HEK293 (cell line): ENCODE results near the gene HSPA14.
A peak's percentile ranks its signal among the peaks of the same experiment; 100 is the strongest.

Source experiments
- CTCF ChIA-PET: fragments of 350-600 bp; formaldehyde crosslinking; extraction: SDS; loops from one replicate; lab custom pipeline; 2021; ENCODE audit warnings: antibody characterized with exemption; lab: Yijun Ruan, JAX
- POLR2A ChIA-PET: fragments of 300-600 bp; formaldehyde crosslinking; extraction: SDS; loops from one replicate; lab custom pipeline; 2020; ENCODE audit warnings: antibody characterized with exemption, inconsistent platforms; lab: Yijun Ruan, JAX
- H3K27ac ChIP-seq: fragments of 200-500 bp; sonication (Bioruptor generic); 2 replicates; pipeline ENCODE4 v1.5.1; 2014; ENCODE audit warnings: low read depth, low read length, control low read depth, inconsistent platforms; ENCODE audit errors: extremely low read depth
- H3K36me3 ChIP-seq, 2 experiments: fragments of 200-500 bp in 1 of 2; sonication (Bioruptor generic) in 1 of 2; 1 replicate in 1 of 2; 2 replicates in 1 of 2; pipeline ENCODE4 v1.5.1; 2014 to 2017; ENCODE audit warnings: inconsistent platforms in 2 of 2, low read length in 2 of 2; ENCODE audit not compliant: control insufficient read depth in 2 of 2, insufficient read depth in 1 of 2
- H3K4me1 ChIP-seq: fragments of 200-500 bp; sonication (Bioruptor generic); 2 replicates; pipeline ENCODE4 v1.5.1; 2014; ENCODE audit warnings: mild to moderate bottlenecking, low read length, inconsistent platforms; ENCODE audit not compliant: control insufficient read depth, insufficient read depth
- H3K4me3 ChIP-seq: 2 replicates; pipeline ENCODE4 v1.5.1; 2011; ENCODE audit warnings: low read depth, mild to moderate bottlenecking, control low read depth, low read length, moderate library complexity
- H3K9me3 ChIP-seq: fragments of 200-500 bp; sonication (Bioruptor generic); 2 replicates; pipeline ENCODE4 v1.5.1; 2014; ENCODE audit warnings: low read depth, low read length, inconsistent platforms; ENCODE audit not compliant: control insufficient read depth, insufficient read depth
- FEZF1 ChIP-seq: fragments of 450-650 bp; formaldehyde crosslinking; IDR thresholded peaks from 2 replicates; pipeline ENCODE4 v1.5.1; 2016; ENCODE audit warnings: missing biosample characterization, missing genetic modification characterization
- GFI1B ChIP-seq: fragments of 450-650 bp; formaldehyde crosslinking; IDR thresholded peaks from 2 replicates; pipeline ENCODE4 v1.5.1; 2016; ENCODE audit warnings: missing biosample characterization, missing genetic modification characterization
- GLI4 ChIP-seq: fragments of 450-650 bp; formaldehyde crosslinking; IDR thresholded peaks from 2 replicates; pipeline ENCODE4 v1.5.1; 2016; ENCODE audit warnings: missing biosample characterization, missing genetic modification characterization
- GLIS2 ChIP-seq: fragments of 450-650 bp; formaldehyde crosslinking; IDR thresholded peaks from 2 replicates; pipeline ENCODE4 v1.5.1; 2016; ENCODE audit warnings: missing biosample characterization, missing genetic modification characterization
- OSR2 ChIP-seq: fragments of 450-650 bp; formaldehyde crosslinking; IDR thresholded peaks from 2 replicates; pipeline ENCODE4 v1.5.1; 2016; ENCODE audit warnings: missing biosample characterization, missing genetic modification characterization
- PRDM1 ChIP-seq: fragments of 450-650 bp; formaldehyde crosslinking; IDR thresholded peaks from 2 replicates; pipeline ENCODE4; 2016; ENCODE audit warnings: missing biosample characterization, missing genetic modification characterization
- SALL2 ChIP-seq: fragments of 450-650 bp; formaldehyde crosslinking; IDR thresholded peaks from 2 replicates; pipeline ENCODE4 v1.5.0; 2017; ENCODE audit warnings: missing biosample characterization, mild to moderate bottlenecking, missing genetic modification characterization, borderline replicate concordance
- ZBTB17 ChIP-seq: fragments of 450-650 bp; formaldehyde crosslinking; IDR thresholded peaks from 2 replicates; pipeline ENCODE4 v1.5.1; 2016; ENCODE audit warnings: missing biosample characterization, missing genetic modification characterization
- ZBTB20 ChIP-seq: fragments of 450-650 bp; formaldehyde crosslinking; IDR thresholded peaks from 2 replicates; pipeline ENCODE4 v1.5.1; 2016; ENCODE audit warnings: missing biosample characterization, missing genetic modification characterization
- ZBTB21 ChIP-seq: fragments of 450-650 bp; formaldehyde crosslinking; IDR thresholded peaks from 2 replicates; pipeline ENCODE4 v1.5.1; 2017; ENCODE audit warnings: missing biosample characterization, missing genetic modification characterization
- ZBTB44 ChIP-seq: fragments of 450-650 bp; IDR thresholded peaks from 2 replicates; pipeline ENCODE4 v1.5.1; 2018; ENCODE audit warnings: missing biosample characterization, mild to moderate bottlenecking, missing genetic modification characterization
- ZBTB7A ChIP-seq: fragments of 450-650 bp; formaldehyde crosslinking; IDR thresholded peaks from 2 replicates; pipeline ENCODE4 v1.5.1; 2016; ENCODE audit warnings: low read depth, missing biosample characterization, missing genetic modification characterization
- ZEB2 ChIP-seq: fragments of 450-650 bp; formaldehyde crosslinking; IDR thresholded peaks from 2 replicates; pipeline ENCODE4 v1.5.1; 2016; ENCODE audit warnings: missing biosample characterization, missing genetic modification characterization
- ZNF112 ChIP-seq: fragments of 450-650 bp; formaldehyde crosslinking; IDR thresholded peaks from 2 replicates; pipeline ENCODE4 v1.5.0; 2017; ENCODE audit warnings: missing biosample characterization, missing genetic modification characterization
- ZNF335 ChIP-seq: fragments of 450-650 bp; formaldehyde crosslinking; conservative IDR thresholded peaks from 2 replicates; pipeline ENCODE4 v1.5.1; 2016; ENCODE audit warnings: missing biosample characterization, missing genetic modification characterization
- ZNF398 ChIP-seq: fragments of 450-650 bp; formaldehyde crosslinking; IDR thresholded peaks from 2 replicates; pipeline ENCODE4 v1.5.1; 2017; ENCODE audit warnings: missing biosample characterization, missing genetic modification characterization
- ZNF404 ChIP-seq: fragments of 450-650 bp; formaldehyde crosslinking; IDR thresholded peaks from 2 replicates; pipeline ENCODE4 v1.5.1; 2017; ENCODE audit warnings: missing biosample characterization, missing genetic modification characterization
- ZNF473 ChIP-seq: fragments of 450-650 bp; formaldehyde crosslinking; IDR thresholded peaks from 2 replicates; pipeline ENCODE4 v1.5.1; 2017; ENCODE audit warnings: missing biosample characterization, missing genetic modification characterization
- ZNF549 ChIP-seq: fragments of 450-650 bp; IDR thresholded peaks from 2 replicates; pipeline ENCODE4 v1.5.1; 2018; ENCODE audit warnings: missing biosample characterization, missing genetic modification characterization, mild to moderate bottlenecking, inconsistent platforms, moderate library complexity
- ZNF571 ChIP-seq: fragments of 450-650 bp; formaldehyde crosslinking; IDR thresholded peaks from 2 replicates; pipeline ENCODE4 v1.5.0; 2017; ENCODE audit warnings: missing biosample characterization, missing genetic modification characterization
- ZNF600 ChIP-seq: fragments of 450-650 bp; formaldehyde crosslinking; IDR thresholded peaks from 2 replicates; pipeline ENCODE4 v1.5.1; 2016; ENCODE audit warnings: missing biosample characterization, missing genetic modification characterization
- ZNF624 ChIP-seq: fragments of 450-650 bp; formaldehyde crosslinking; IDR thresholded peaks from 2 replicates; pipeline ENCODE4 v1.5.1; 2017; ENCODE audit warnings: missing biosample characterization, missing genetic modification characterization
- ZNF629 ChIP-seq: fragments of 450-650 bp; formaldehyde crosslinking; IDR thresholded peaks from 2 replicates; pipeline ENCODE4 v1.5.1; 2017; ENCODE audit warnings: missing biosample characterization, missing genetic modification characterization
- ZNF639 ChIP-seq: fragments of 450-650 bp; formaldehyde crosslinking; IDR thresholded peaks from 2 replicates; pipeline ENCODE4 v1.5.1; 2016; ENCODE audit warnings: missing biosample characterization, missing genetic modification characterization
- ZNF670 ChIP-seq: fragments of 450-650 bp; formaldehyde crosslinking; IDR thresholded peaks from 2 replicates; pipeline ENCODE4 v1.5.1; 2016; ENCODE audit warnings: missing biosample characterization, missing genetic modification characterization, low read depth
- ZNF776 ChIP-seq: fragments of 450-650 bp; formaldehyde crosslinking; IDR thresholded peaks from 2 replicates; pipeline ENCODE4 v1.5.0; 2017; ENCODE audit warnings: missing biosample characterization, missing genetic modification characterization, borderline replicate concordance
- ZNF837 ChIP-seq: fragments of 450-650 bp; formaldehyde crosslinking; IDR thresholded peaks from 2 replicates; pipeline ENCODE4 v1.5.1; 2016; ENCODE audit warnings: missing biosample characterization, missing genetic modification characterization
- ZSCAN5A ChIP-seq: fragments of 450-650 bp; formaldehyde crosslinking; IDR thresholded peaks from 2 replicates; pipeline ENCODE4 v1.5.1; 2016; ENCODE audit warnings: missing biosample characterization, missing genetic modification characterization

Gene HSPA14

GRCh38 chr10:14878266-14879123 lies 40.4 kb downstream of the HSPA14 start, which contains the start of gene SUV39H2 (continued):
- peak; percentile 84 for TF ChIP-seq ZNF600 (tag by site-specific recombination)
- TF ChIP-seq ZNF776 = no peak
- peak; percentile 88 for TF ChIP-seq ZBTB17 (tag by site-specific recombination)
- no peak for TF ChIP-seq GFI1B (tag by site-specific recombination)
- TF ChIP-seq ZNF473 (tag by site-specific recombination) = no peak
- no peak for TF ChIP-seq ZNF404
- TF ChIP-seq, all 188 proteins: peak for 60

GRCh38 chr10:14879124-14879927 lies 41.2 kb downstream of the HSPA14 start:
- Histone ChIP-seq H3K4me1 (no peaks in the 10 kb centered on the region), H3K36me3 (peaks cover 9 to 32% of the 10 kb centered on the region in 2 experiments; a peak in 2 of 3 replicates), H3K27ac (peak overlapping the region; percentile 93), H3K4me3 (peak overlapping the region; percentile 82), H3K9me3 (no peaks in the 10 kb centered on the region)
- POLR2A ChIA-PET = interaction anchor here (0.9 to 4.9 kb wide), 8 partner anchors 10 to 289 kb away, joined by 3 to 68 read pairs (median 7); partner anchors contain the start of genes CDNF, DCLRE1C, HSPA14 and MEIG1
- CTCF ChIA-PET = interaction anchor here (0.5 to 1.1 kb wide), 4 partner anchors 92 to 390 kb away, joined by 3 to 6 read pairs (median 4); no protein-coding TSS in a partner anchor
- TF ChIP-seq ZNF837 (tag by site-specific recombination) (no peak), ZEB2 (tag by site-specific recombination) (peak; percentile 70), ZBTB7A (tag by site-specific recombination) (no peak), ZNF398 (tag by site-specific recombination) (no peak), FEZF1 (tag by site-specific recombination) (no peak), GFI1B (tag by site-specific recombination) (no peak), ZNF571 (tag by site-specific recombination) (no peak), ZNF639 (no peak), ZNF335 (tag by site-specific recombination) (peak; percentile 62), ZBTB20 (peak; percentile 46; the same call in 1 of the 2 replicates), ZNF549 (tag by site-specific recombination) (no peak), GLI4 (tag by site-specific recombination) (no peak), ZNF112 (tag by site-specific recombination) (no peak), OSR2 (tag by site-specific recombination) (no peak), ZBTB21 (no peak), ZNF670 (no peak), ZNF629 (0 out of 2 replicates have a peak, but pooled peaks have one; percentile 36), GLIS2 (tag by site-specific recombination) (peak; percentile 85), SALL2 (no peak), PRDM1 (tag by site-specific recombination) (peak; percentile 50; the same call in 1 of the 2 replicates), ZSCAN5A (tag by site-specific recombination) (no peak), ZNF624 (no peak), ZBTB44 (no peak)
